Measurements from ENCODE around the gene GIT1.

Gene GIT1

GRCh38 chr17:29625037-29625750, 35.7 kb upstream of the GIT1 start:
- TF ChIP-seq CTCF (conservative IDR thresholded peaks at IDR 0.05; ENCODE audit: control insufficient read depth, insufficient read depth, low read depth, low read length), result no peak
- H3K4me3 ChIP-seq (ENCODE audit: control insufficient read depth, low read depth, low read length), result no peak overlapping the region

GRCh38 chr17:29624586-29624985, 35.1 kb upstream of the GIT1 start:
- no peak for TF ChIP-seq CTCF (conservative IDR thresholded peaks at IDR 0.05; ENCODE audit: control insufficient read depth, insufficient read depth, low read depth, low read length)
- DNase-seq (ENCODE audit: low read depth), result no peak
- no peak overlapping the region for H3K4me3 ChIP-seq (ENCODE audit: control insufficient read depth, low read depth, low read length)

More at GRCh38 chr17:29625037-29625750, 35.7 kb upstream of the GIT1 start:
- DNase-seq (ENCODE audit: low read depth), result peak; percentile 77

GRCh38 chr17:29623283-29623647, 33.8 kb upstream of the GIT1 start:
- DNase-seq (ENCODE audit: low read depth), result no peak
- H3K4me3 ChIP-seq (ENCODE audit: control insufficient read depth, low read depth, low read length), result no peak overlapping the region

GRCh38 chr17:29622337-29623282, 33.2 kb upstream of the GIT1 start, which contains the start of gene CORO6:
TSS of gene CORO6 (minus strand) at chr17:29622912. CDS start at chr17:29621421, 1,491 bp downstream.
- no peak for DNase-seq (ENCODE audit: low read depth)
- peak within 1 kb of the TSS; percentile 62 for H3K4me3 ChIP-seq (ENCODE audit: control insufficient read depth, low read depth, low read length)
- no peak for TF ChIP-seq CTCF (conservative IDR thresholded peaks at IDR 0.05; ENCODE audit: control insufficient read depth, insufficient read depth, low read depth, low read length)

More at GRCh38 chr17:29623283-29623647, 33.8 kb upstream of the GIT1 start:
- no peak for TF ChIP-seq CTCF (conservative IDR thresholded peaks at IDR 0.05; ENCODE audit: control insufficient read depth, insufficient read depth, low read depth, low read length)

GRCh38 chr17:29621751-29622194, 32.3 kb upstream of the GIT1 start:
- no peak for TF ChIP-seq CTCF (conservative IDR thresholded peaks at IDR 0.05; ENCODE audit: control insufficient read depth, insufficient read depth, low read depth, low read length)
- no peak for DNase-seq (ENCODE audit: low read depth)
- peak overlapping the region; percentile 62 for H3K4me3 ChIP-seq (ENCODE audit: control insufficient read depth, low read depth, low read length)

- no peak overlapping the region for H3K4me3 ChIP-seq (ENCODE audit: control insufficient read depth, low read depth, low read length)
- TF ChIP-seq CTCF (conservative IDR thresholded peaks at IDR 0.05; ENCODE audit: control insufficient read depth, insufficient read depth, low read depth, low read length), result no peak
- no peak for DNase-seq (ENCODE audit: low read depth)
Observed at GRCh38 chr17:29620779-29621500, 31.5 kb upstream of the GIT1 start.
